COLO829 (cell line): Measurements from ENCODE around the gene DHCR7.

Source experiments
- DNase-seq: peaks from one replicate; pipeline ENCODE4 v3.0.0; 2012; ENCODE audit warnings: low spot score

DHCR7 gene

GRCh38 chr11:71477641-71478527 lies 29.7 kb upstream of the DHCR7 start:
- no peak for DNase-seq

- no peak for DNase-seq
These were observed 28.9 kb upstream of the DHCR7 start for GRCh38 chr11:71476926-71477640.

- no peak for DNase-seq
These were observed 27.8 kb upstream of the DHCR7 start for GRCh38 chr11:71476031-71476430.

GRCh38 chr11:71474771-71475483 lies 26.7 kb upstream of the DHCR7 start:
- DNase-seq = no peak

GRCh38 chr11:71474141-71474770 lies 26.1 kb upstream of the DHCR7 start:
- no peak for DNase-seq

- no peak for DNase-seq
These were observed 25.5 kb upstream of the DHCR7 start for GRCh38 chr11:71473793-71474080.

- no peak for DNase-seq
These were observed 25.0 kb upstream of the DHCR7 start for GRCh38 chr11:71472941-71473792.

- no peak for DNase-seq
These were observed 24.2 kb upstream of the DHCR7 start for GRCh38 chr11:71472357-71472885.

GRCh38 chr11:71470946-71471345 lies 22.8 kb upstream of the DHCR7 start:
- no peak for DNase-seq

- no peak for DNase-seq
These were observed 19.0 kb upstream of the DHCR7 start for GRCh38 chr11:71467164-71467563.

GRCh38 chr11:71466358-71466757 lies 18.2 kb upstream of the DHCR7 start:
- no peak for DNase-seq

GRCh38 chr11:71465054-71465453 lies 16.9 kb upstream of the DHCR7 start:
- no peak for DNase-seq

- DNase-seq = no peak
These were observed 15.4 kb upstream of the DHCR7 start for GRCh38 chr11:71463331-71464211.

- DNase-seq = no peak
These were observed 14.5 kb upstream of the DHCR7 start for GRCh38 chr11:71462726-71463125.

GRCh38 chr11:71461696-71462095 lies 13.5 kb upstream of the DHCR7 start:
- no peak for DNase-seq

GRCh38 chr11:71459767-71460320 lies 11.7 kb upstream of the DHCR7 start:
- no peak for DNase-seq

GRCh38 chr11:71459076-71459766 lies 11.0 kb upstream of the DHCR7 start:
- DNase-seq = no peak

- no peak for DNase-seq
These were observed 10.2 kb upstream of the DHCR7 start for GRCh38 chr11:71458146-71459070.
